Panc1 (cell line): ENCODE measurements around the gene RNF121. TPM values are rescaled to one million over a fixed set of nuclear protein-coding genes. Genes with fewer than 3 reads are reported as not detected.
"Not testable (repeated sequence)": the region's sequence is repeated elsewhere in the genome, so short reads cannot be mapped to it uniquely, and the experiment has no call there.

Source experiments
- ATAC-seq: fragments of 200-7000 bp; cut with Tn5 transposase; 2 replicates; pipeline ENCODE4 v1.9.1; 2020; ENCODE audit warnings: mild to moderate bottlenecking, moderate library complexity
- BruUV-seq: library from RNA; stranded (reverse); fragments of 400-500 nt; replicated peaks from 2 replicates; lab custom pipeline; 2021; lab: Mats Ljungman, UMichigan
- CTCF ChIA-PET: fragments of 300-600 bp; sonication (Branson Sonifier 250); formaldehyde crosslinking; loops from one replicate; lab custom pipeline; 2022; ENCODE audit warnings: antibody characterized with exemption; lab: Charles Lee
- POLR2A ChIA-PET: fragments of 300-600 bp; sonication (Branson Sonifier 250); formaldehyde crosslinking; loops from one replicate; lab custom pipeline; 2022; ENCODE audit warnings: antibody characterized with exemption; lab: Charles Lee
- DNase-seq: peaks from one replicate; pipeline ENCODE4 v3.0.0-alpha.2; 2010; ENCODE audit warnings: low read depth, low spot score
- H3K27ac ChIP-seq: 2 replicates; pipeline ENCODE4 v1.5.1; 2011; ENCODE audit warnings: mild to moderate bottlenecking, low read length, inconsistent platforms
- H3K27me3 ChIP-seq: fragments of 200-500 bp; sonication (Bioruptor generic); 2 replicates; pipeline ENCODE4 v1.6.0; 2014; ENCODE audit warnings: low read length, inconsistent platforms; ENCODE audit not compliant: control insufficient read depth, insufficient read depth
- H3K36me3 ChIP-seq: fragments of 200-500 bp; sonication (Bioruptor generic); 2 replicates; pipeline ENCODE4 v1.5.1; 2014; ENCODE audit warnings: inconsistent platforms, mild to moderate bottlenecking, low read length, moderate library complexity; ENCODE audit not compliant: control insufficient read depth, insufficient read depth
- H3K4me1 ChIP-seq: 2 replicates; pipeline ENCODE4 v1.5.1; 2011; ENCODE audit warnings: inconsistent platforms, mild to moderate bottlenecking, low read length, moderate library complexity; ENCODE audit not compliant: control insufficient read depth, insufficient read depth
- H3K4me3 ChIP-seq, 2 experiments: 2 replicates each; pipeline ENCODE4 v1.5.1; 2011 to 2012; ENCODE audit warnings: low read depth in 2 of 2, low read length in 2 of 2, mild to moderate bottlenecking in 2 of 2, inconsistent platforms in 1 of 2, moderate library complexity in 1 of 2
- H3K9me3 ChIP-seq: fragments of 200-500 bp; sonication (Bioruptor generic); 2 replicates; pipeline ENCODE4 v1.5.1; 2014; ENCODE audit warnings: low read depth, mild to moderate bottlenecking, inconsistent platforms, low read length, moderate library complexity; ENCODE audit not compliant: control insufficient read depth, insufficient read depth
- POLR2AphosphoS5 ChIP-seq: IDR thresholded peaks from 2 replicates; pipeline ENCODE4 v1.6.1; 2012; ENCODE audit warnings: mild to moderate bottlenecking, low read depth, low read length, moderate library complexity
- SIN3A ChIP-seq: IDR thresholded peaks from 2 replicates; pipeline ENCODE4 v1.6.1; 2012; ENCODE audit warnings: low read depth, mild to moderate bottlenecking, low read length, moderate library complexity, borderline replicate concordance; ENCODE audit not compliant: insufficient read depth
- TCF7L2 ChIP-seq: IDR thresholded peaks from 2 replicates; pipeline ENCODE4 v1.6.1; 2011; ENCODE audit warnings: mild to moderate bottlenecking, low read depth, low read length, inconsistent platforms
- in situ Hi-C: cut with HindIII; loops from 2 replicates; pipeline ENCODE4 v1.10.0; 2016; ENCODE audit warnings: low sequenced_read_pairs, low pct_unique_long_range_greater_than_20kb
- intact Hi-C: fragments of 100-400 bp; cut with micrococcal nuclease; formaldehyde crosslinking; loops from one replicate; pipeline ENCODE4 v1.10.0; 2022; ENCODE audit not compliant: unreplicated experiment
- total RNA-seq: library from RNA; stranded (reverse); gene quantifications from one replicate; pipeline ENCODE4 v1.2.1, GENCODE V29; 2021; ENCODE audit not compliant: unreplicated experiment
- TF ChIP-seq, protein P1 (sequence below), 2 experiments: IDR thresholded peaks; 2 replicates each; pipeline ENCODE4 v1.6.1; 2011 to 2012; ENCODE audit warnings: low read depth in 2 of 2, control low read depth in 1 of 2, low read length in 1 of 2, mild to moderate bottlenecking in 1 of 2, moderate library complexity in 1 of 2; ENCODE audit not compliant: insufficient read depth in 1 of 2
- TF ChIP-seq, protein P2 (sequence below): fragments of 450-650 bp; IDR thresholded peaks from 2 replicates; pipeline ENCODE4 v1.5.1; 2017; ENCODE audit warnings: mild to moderate bottlenecking

Gene RNF121
- total RNA-seq, 1 experiment from 2014 or later = 69.6 TPM

DNA sequence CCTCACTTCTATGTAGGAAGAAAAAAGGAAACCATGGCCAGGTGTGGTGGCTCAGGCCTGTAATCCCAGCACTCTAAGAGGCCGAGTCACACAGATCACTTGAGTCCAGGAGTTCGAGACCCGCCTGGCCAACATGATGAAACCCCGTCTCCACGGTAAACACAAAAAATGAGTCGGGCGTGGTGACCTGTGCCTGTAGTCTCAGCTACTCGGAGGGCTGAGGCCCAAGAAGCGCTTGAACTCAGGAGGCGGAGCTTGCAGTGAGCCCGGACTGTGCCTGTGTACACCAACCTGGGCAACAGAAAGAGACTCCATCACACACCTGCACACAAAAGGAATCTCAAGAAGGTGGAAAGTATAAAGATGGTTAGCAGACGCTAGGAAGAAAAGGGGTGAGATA lies 32.9 kb upstream of the RNF121 start:
- TF ChIP-seq POLR2AphosphoS5 (no peak), SIN3A (no peak), TCF7L2 (no peak)
- TF ChIP-seq, protein P1, sequence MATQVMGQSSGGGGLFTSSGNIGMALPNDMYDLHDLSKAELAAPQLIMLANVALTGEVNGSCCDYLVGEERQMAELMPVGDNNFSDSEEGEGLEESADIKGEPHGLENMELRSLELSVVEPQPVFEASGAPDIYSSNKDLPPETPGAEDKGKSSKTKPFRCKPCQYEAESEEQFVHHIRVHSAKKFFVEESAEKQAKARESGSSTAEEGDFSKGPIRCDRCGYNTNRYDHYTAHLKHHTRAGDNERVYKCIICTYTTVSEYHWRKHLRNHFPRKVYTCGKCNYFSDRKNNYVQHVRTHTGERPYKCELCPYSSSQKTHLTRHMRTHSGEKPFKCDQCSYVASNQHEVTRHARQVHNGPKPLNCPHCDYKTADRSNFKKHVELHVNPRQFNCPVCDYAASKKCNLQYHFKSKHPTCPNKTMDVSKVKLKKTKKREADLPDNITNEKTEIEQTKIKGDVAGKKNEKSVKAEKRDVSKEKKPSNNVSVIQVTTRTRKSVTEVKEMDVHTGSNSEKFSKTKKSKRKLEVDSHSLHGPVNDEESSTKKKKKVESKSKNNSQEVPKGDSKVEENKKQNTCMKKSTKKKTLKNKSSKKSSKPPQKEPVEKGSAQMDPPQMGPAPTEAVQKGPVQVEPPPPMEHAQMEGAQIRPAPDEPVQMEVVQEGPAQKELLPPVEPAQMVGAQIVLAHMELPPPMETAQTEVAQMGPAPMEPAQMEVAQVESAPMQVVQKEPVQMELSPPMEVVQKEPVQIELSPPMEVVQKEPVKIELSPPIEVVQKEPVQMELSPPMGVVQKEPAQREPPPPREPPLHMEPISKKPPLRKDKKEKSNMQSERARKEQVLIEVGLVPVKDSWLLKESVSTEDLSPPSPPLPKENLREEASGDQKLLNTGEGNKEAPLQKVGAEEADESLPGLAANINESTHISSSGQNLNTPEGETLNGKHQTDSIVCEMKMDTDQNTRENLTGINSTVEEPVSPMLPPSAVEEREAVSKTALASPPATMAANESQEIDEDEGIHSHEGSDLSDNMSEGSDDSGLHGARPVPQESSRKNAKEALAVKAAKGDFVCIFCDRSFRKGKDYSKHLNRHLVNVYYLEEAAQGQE (IDR thresholded peaks at IDR 0.05; ENCODE audit: insufficient read depth in 1 of 2, low read depth in 2 of 2, low read length in 1 of 2) = no peak
- TF ChIP-seq, protein P2, sequence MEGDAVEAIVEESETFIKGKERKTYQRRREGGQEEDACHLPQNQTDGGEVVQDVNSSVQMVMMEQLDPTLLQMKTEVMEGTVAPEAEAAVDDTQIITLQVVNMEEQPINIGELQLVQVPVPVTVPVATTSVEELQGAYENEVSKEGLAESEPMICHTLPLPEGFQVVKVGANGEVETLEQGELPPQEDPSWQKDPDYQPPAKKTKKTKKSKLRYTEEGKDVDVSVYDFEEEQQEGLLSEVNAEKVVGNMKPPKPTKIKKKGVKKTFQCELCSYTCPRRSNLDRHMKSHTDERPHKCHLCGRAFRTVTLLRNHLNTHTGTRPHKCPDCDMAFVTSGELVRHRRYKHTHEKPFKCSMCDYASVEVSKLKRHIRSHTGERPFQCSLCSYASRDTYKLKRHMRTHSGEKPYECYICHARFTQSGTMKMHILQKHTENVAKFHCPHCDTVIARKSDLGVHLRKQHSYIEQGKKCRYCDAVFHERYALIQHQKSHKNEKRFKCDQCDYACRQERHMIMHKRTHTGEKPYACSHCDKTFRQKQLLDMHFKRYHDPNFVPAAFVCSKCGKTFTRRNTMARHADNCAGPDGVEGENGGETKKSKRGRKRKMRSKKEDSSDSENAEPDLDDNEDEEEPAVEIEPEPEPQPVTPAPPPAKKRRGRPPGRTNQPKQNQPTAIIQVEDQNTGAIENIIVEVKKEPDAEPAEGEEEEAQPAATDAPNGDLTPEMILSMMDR = no peak
- ATAC-seq (no peak), DNase-seq (no peak)
- ChIA-PET POLR2A (no interaction called here), CTCF (no interaction called here)
- BruUV-seq = no TSS peak
- H3K36me3 ChIP-seq = no peaks in the 10 kb centered on the region
- H3K9me3 ChIP-seq = no peaks in the 10 kb centered on the region
- H3K4me3 ChIP-seq = no peak overlapping the region
- H3K4me1 ChIP-seq = no peaks in the 10 kb centered on the region
- intact Hi-C loops (no loop called here), in situ Hi-C loops (no loop called here)
- no peak overlapping the region for H3K27ac ChIP-seq
- H3K27me3 ChIP-seq = no peaks in the 10 kb centered on the region

DNA sequence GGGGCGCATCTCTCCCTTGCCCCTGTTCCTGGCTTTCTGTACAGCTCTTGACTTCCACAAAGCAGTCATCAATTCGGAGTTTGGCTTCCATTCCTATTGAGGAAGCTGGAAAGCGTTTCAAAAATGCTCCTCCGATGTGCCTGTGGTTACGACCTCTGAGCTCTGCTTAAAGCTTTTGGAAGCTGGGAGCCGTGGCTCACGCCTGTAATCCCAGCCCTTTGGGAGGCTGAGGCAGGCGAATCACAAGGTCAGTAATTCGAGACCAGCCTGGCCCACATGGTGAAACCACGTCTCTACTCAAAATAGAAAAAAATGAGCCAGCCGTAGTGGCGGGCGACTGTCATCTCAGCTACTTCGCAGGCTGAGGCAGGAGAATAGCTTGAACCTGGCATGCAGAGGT lies 27.7 kb upstream of the RNF121 start:
- H3K4me1 ChIP-seq, H3K4me3 ChIP-seq, intact Hi-C loops, H3K9me3 ChIP-seq, BruUV-seq, H3K27ac ChIP-seq, CTCF ChIA-PET, H3K36me3 ChIP-seq, ATAC-seq, POLR2A ChIA-PET, in situ Hi-C loops, DNase-seq, H3K27me3 ChIP-seq: not testable (repeated sequence)

DNA sequence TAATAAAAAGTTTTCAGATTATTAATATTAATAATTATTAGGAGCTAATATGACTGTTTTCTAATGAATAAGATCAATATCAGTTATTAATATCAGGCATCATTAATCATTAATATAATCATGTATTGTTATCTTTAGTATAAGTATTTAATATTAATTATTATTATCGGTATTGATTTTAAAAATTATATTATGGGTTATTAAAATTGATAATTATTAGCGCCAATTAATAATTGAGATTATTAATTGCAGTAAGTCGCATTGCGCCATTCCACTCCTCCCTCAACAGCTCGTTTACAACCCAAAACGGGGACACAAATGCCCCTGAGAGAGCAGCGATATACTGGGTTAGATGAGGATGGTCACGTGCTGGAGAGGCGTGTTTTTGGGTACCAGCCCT lies 20.6 kb upstream of the RNF121 start:
- Histone ChIP-seq H3K4me3 (no peak overlapping the region), H3K9me3 (no peaks in the 10 kb centered on the region), H3K36me3 (no peaks in the 10 kb centered on the region), H3K4me1 (no peaks in the 10 kb centered on the region), H3K27ac (no peak overlapping the region), H3K27me3 (no peaks in the 10 kb centered on the region)
- in situ Hi-C loops = no loop called here
- ATAC-seq = no peak
- TF ChIP-seq, protein P1 (IDR thresholded peaks at IDR 0.05; ENCODE audit: insufficient read depth in 1 of 2, low read depth in 2 of 2, low read length in 1 of 2) = no peak
- TF ChIP-seq POLR2AphosphoS5 = no peak
- TF ChIP-seq TCF7L2 = no peak
- TF ChIP-seq SIN3A = no peak
- TF ChIP-seq, protein P2 = no peak
- ChIA-PET CTCF (no interaction called here), POLR2A (no interaction called here)
- intact Hi-C loops = no loop called here
- DNase-seq = no peak
- BruUV-seq = no TSS peak

DNA sequence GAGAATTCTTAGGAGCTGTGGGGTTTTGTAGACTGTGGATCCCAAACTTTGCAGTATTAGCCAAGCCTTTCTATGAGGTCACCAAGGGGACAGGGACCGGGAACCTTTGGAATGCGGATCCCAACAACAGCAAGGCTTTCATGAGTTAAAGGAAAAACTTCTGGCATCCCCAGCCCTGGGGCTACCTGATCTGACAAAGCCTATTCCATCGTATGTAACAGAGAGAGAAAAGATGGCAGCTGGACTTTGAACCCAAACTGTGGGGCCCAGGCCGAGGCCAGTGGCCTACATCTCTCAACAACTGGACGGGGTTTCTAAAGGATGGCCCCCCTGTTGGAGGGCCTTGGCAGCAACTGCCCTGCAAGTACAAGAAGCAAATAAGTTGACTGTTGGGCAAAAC lies 18.1 kb upstream of the RNF121 start:
- DNase-seq, H3K4me1 ChIP-seq, ATAC-seq, H3K27me3 ChIP-seq, H3K36me3 ChIP-seq, BruUV-seq, POLR2A ChIA-PET, in situ Hi-C loops, H3K27ac ChIP-seq, intact Hi-C loops, CTCF ChIA-PET, H3K9me3 ChIP-seq, H3K4me3 ChIP-seq: not testable (repeated sequence)
